ENCODE data around the gene ZNF239. TPM values are rescaled to one million over a fixed set of nuclear protein-coding genes. Genes with fewer than 3 reads are reported as not detected.
"Not testable (repeated sequence)": the region's sequence is repeated elsewhere in the genome, so short reads cannot be mapped to it uniquely, and the experiment has no call there.

Gene ZNF239
- total RNA-seq, 2 donors from 2014 or later, result 2.8 to 6.5 TPM

- H3K9me3 ChIP-seq, result no peaks in the 10 kb centered on the region
- ATAC-seq (ENCODE audit: insufficient number of reproducible peaks, low FRiP score, low read depth), result no peak
- DNase-seq (ENCODE audit: low spot score), result no peak
- H3K4me1 ChIP-seq (ENCODE audit: control insufficient read depth in 1 of 2, low read depth in 2 of 2), result peaks cover 0 to 12% of the 10 kb centered on the region in 2 donors
- H3K36me3 ChIP-seq, result peaks cover 4% of the 10 kb centered on the region
- TF ChIP-seq CTCF (IDR thresholded peaks at IDR 0.05), result no peak
- H3K4me3 ChIP-seq, result no peak overlapping the region
- no peak overlapping the region for H3K27ac ChIP-seq
- no peaks in the 10 kb centered on the region for H3K27me3 ChIP-seq (replicated peaks; ENCODE audit: insufficient read depth)
Observed at GRCh38 chr10:43569681-43570080, 4.7 kb downstream of the ZNF239 start.

GRCh38 chr10:43557214-43557613 is 17.2 kb downstream of the ZNF239 start:
- DNase-seq (ENCODE audit: low spot score), result no peak
- no peaks in the 10 kb centered on the region for H3K4me1 ChIP-seq (ENCODE audit: control insufficient read depth in 1 of 2, low read depth in 2 of 2)
- TF ChIP-seq CTCF (IDR thresholded peaks at IDR 0.05), result no peak
- H3K4me3 ChIP-seq, result no peak overlapping the region
- peaks cover 38% of the 10 kb centered on the region for H3K36me3 ChIP-seq
- no peak for ATAC-seq (ENCODE audit: insufficient number of reproducible peaks, low FRiP score, low read depth)
- H3K27ac ChIP-seq, result no peak overlapping the region
- H3K27me3 ChIP-seq (replicated peaks; ENCODE audit: insufficient read depth), result no peaks in the 10 kb centered on the region
- H3K9me3 ChIP-seq, result peaks cover 43% of the 10 kb centered on the region

GRCh38 chr10:43543746-43544145 is 30.7 kb downstream of the ZNF239 start:
- H3K9me3 ChIP-seq; DNase-seq (ENCODE audit: low spot score); H3K4me1 ChIP-seq (ENCODE audit: control insufficient read depth in 1 of 2, low read depth in 2 of 2); ATAC-seq (ENCODE audit: insufficient number of reproducible peaks, low FRiP score, low read depth); H3K27me3 ChIP-seq (replicated peaks; ENCODE audit: insufficient read depth); H3K4me3 ChIP-seq; H3K36me3 ChIP-seq; H3K27ac ChIP-seq: not testable (repeated sequence)

DNA sequence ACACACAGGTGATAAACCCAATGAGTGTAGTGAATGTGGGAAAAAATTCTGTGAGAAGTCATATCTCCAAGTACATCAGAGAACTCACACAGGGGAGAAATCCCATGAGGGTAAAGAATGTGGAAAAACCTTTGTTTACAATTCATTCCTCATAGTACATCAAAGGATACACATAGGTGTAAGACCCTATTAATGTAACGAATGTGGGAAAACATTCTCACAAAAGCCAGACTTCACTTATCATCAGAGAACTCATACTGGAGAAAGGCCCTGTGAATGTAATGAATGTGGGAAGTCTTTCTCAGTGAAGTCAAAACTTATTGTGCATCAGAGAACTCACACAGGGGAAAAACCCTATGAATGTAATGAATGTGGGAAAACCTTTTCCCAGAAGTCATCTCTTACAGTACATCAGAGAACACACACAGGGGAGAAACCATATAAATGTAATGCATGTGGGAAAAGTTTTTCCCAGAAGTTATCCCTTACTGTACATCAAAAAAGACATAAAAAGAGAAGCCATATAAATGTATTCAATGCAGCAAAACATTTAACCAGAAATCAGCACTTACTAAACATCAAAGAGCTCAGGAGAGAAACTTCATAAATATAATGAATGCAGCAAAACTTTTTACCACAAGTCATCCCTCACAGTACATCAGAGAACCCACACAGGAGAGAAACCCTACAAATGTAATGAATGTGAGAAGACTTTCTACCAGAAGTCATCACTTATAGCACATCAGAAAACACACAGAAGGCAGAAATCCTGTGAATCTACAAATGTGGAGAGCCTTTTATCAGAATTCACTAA is 49.8 kb downstream of the ZNF239 start:
- Histone ChIP-seq H3K27me3 (replicated peaks; ENCODE audit: insufficient read depth) (no peaks in the 10 kb centered on the region), H3K27ac (no peak overlapping the region), H3K36me3 (no peaks in the 10 kb centered on the region), H3K4me3 (no peak overlapping the region), H3K4me1 (ENCODE audit: control insufficient read depth in 1 of 2, low read depth in 2 of 2) (no peaks in the 10 kb centered on the region), H3K9me3 (peaks cover 69% of the 10 kb centered on the region)
- no peak for ATAC-seq (ENCODE audit: insufficient number of reproducible peaks, low FRiP score, low read depth)
- DNase-seq (ENCODE audit: low spot score), result no peak
- TF ChIP-seq CTCF (IDR thresholded peaks at IDR 0.05), result no peak

Other genes starting within 250 kb of the ZNF239 start
- gene FXYD4, start 203.0 kb downstream of the ZNF239 start, total RNA-seq, result not detected
- 100 to 1,000 TPM in 1 of 2 donors, 10 to 100 TPM in 1; 86.6 to 137 TPM for gene HNRNPF, start 165.4 kb downstream of the ZNF239 start, total RNA-seq
- gene ZNF487, start 137.5 kb downstream of the ZNF239 start, total RNA-seq, result 10 to 100 TPM in 1 of 2 donors, 1 to 10 TPM in 1; 8.6 to 19.6 TPM
- 1 to 10 TPM in 1 of 2 donors, not detected in 1; 3.5 TPM for gene ZNF485, start 31.8 kb upstream of the ZNF239 start, total RNA-seq
- gene ZNF32, start 74.3 kb upstream of the ZNF239 start, total RNA-seq, result 10 to 100 TPM; 19.6 to 22.9 TPM